Panc1 (cell line): ENCODE measurements around the gene MUC5B.

ENCODE experiments used
- CTCF ChIP-seq: fragments of 450-650 bp; IDR thresholded peaks from 2 replicates; pipeline ENCODE4 v1.5.1; 2017; ENCODE audit warnings: mild to moderate bottlenecking
- POLR2AphosphoS5 ChIP-seq: IDR thresholded peaks from 2 replicates; pipeline ENCODE4 v1.6.1; 2012; ENCODE audit warnings: mild to moderate bottlenecking, low read depth, low read length, moderate library complexity
- REST ChIP-seq, 2 experiments: IDR thresholded peaks; 2 replicates each; pipeline ENCODE4 v1.6.1; 2011 to 2012; ENCODE audit warnings: low read depth in 2 of 2, control low read depth in 1 of 2, low read length in 1 of 2, mild to moderate bottlenecking in 1 of 2, moderate library complexity in 1 of 2; ENCODE audit not compliant: insufficient read depth in 1 of 2
- SIN3A ChIP-seq: IDR thresholded peaks from 2 replicates; pipeline ENCODE4 v1.6.1; 2012; ENCODE audit warnings: low read depth, mild to moderate bottlenecking, low read length, moderate library complexity, borderline replicate concordance; ENCODE audit not compliant: insufficient read depth

GRCh38 chr11:1208144-1208393 is 14.8 kb upstream of the MUC5B start:
- TF ChIP-seq REST (IDR thresholded peaks at IDR 0.05; ENCODE audit: insufficient read depth in 1 of 2, low read depth in 2 of 2, low read length in 1 of 2): no peak
- TF ChIP-seq CTCF: no peak
- no peak for TF ChIP-seq POLR2AphosphoS5
- no peak for TF ChIP-seq SIN3A
